ENCODE results near the gene ECD. TPM values are rescaled to one million over a fixed set of nuclear protein-coding genes. Genes with fewer than 3 reads are reported as not detected.

Gene ECD
- total and polyA plus RNA-seq, 2 of the 4 experiments (the other 2 are of a cell fraction) = 22.1 to 32.8 TPM

GRCh38 chr10:73097305-73097670 lies 70.5 kb downstream of the ECD start:
- no peak for ATAC-seq (ENCODE audit: low read depth)
- no TSS peak for BruUV-seq (replicated peaks)

More at GRCh38 chr10:73097305-73097670, 70.5 kb downstream of the ECD start:
- Histone ChIP-seq H3K36me3 (ENCODE audit: control insufficient read depth, insufficient read depth, low read length) (no peaks in the 10 kb centered on the region; the same call in 1 of the 2 replicates), H3K23ac (ENCODE audit: low read depth, low read length) (peak overlapping the region; percentile 10; the same call in 1 of the 2 replicates), H2BK120ac (ENCODE audit: low read depth, low read length) (no peak overlapping the region), H3K4me3 (ENCODE audit: insufficient read depth, low read depth, low read length) (peak overlapping the region; percentile 20; the same call in 1 of the 2 replicates), H4K8ac (ENCODE audit: low read depth in 2 of 2, low read length in 2 of 2) (peak overlapping the region; percentile 85 to 93), H2BK5ac (ENCODE audit: low read depth, low read length, poor library complexity, severe bottlenecking) (peak overlapping the region; percentile 62), H3K27ac (ENCODE audit: insufficient read depth, low read length) (peak overlapping the region; percentile 30), H3K4me1 (ENCODE audit: control insufficient read depth, insufficient read depth, low read length) (peaks cover 3% of the 10 kb centered on the region; the same call in 1 of the 2 replicates), H4K91ac (ENCODE audit: insufficient read depth, low read depth, low read length) (no peak overlapping the region), H3K9me1 (ENCODE audit: insufficient read depth, low read length) (no peaks in the 10 kb centered on the region; the same call in 1 of the 2 replicates), H3K18ac (ENCODE audit: low read depth, low read length) (peak overlapping the region; percentile 7; the same call in 1 of the 2 replicates), H3K4me2 (ENCODE audit: low read depth, low read length) (peak overlapping the region; percentile 59), H2BK15ac (ENCODE audit: low read depth, low read length) (peak overlapping the region; percentile 45; the same call in 1 of the 3 replicates), H3K4ac (ENCODE audit: low read depth, low read length) (peak overlapping the region; percentile 43; the same call in 1 of the 2 replicates), H3K9me3 (ENCODE audit: control insufficient read depth, insufficient read depth, low read length) (no peaks in the 10 kb centered on the region), H4K5ac (ENCODE audit: low read depth, low read length) (peak overlapping the region; percentile 24; the same call in 1 of the 2 replicates), H3K56ac (ENCODE audit: extremely low read depth, insufficient read depth, low read length) (0 out of 2 replicates have a peak overlapping the region, but pooled peaks have one; percentile 45), H3K27me3 (ENCODE audit: control insufficient read depth, insufficient read depth, low read length) (no peaks in the 10 kb centered on the region), H3K79me1 (ENCODE audit: low read depth in 1 of 2, low read length in 2 of 2) (peaks cover 0 to 6% of the 10 kb centered on the region in 2 experiments; a peak in 1 of 4 replicates), H2BK20ac (ENCODE audit: low read depth, low read length) (no peak overlapping the region), H2AK5ac (ENCODE audit: low read depth, low read length) (no peak overlapping the region), H3K14ac (replicated peaks; ENCODE audit: low read depth, low read length) (peak overlapping the region; percentile 53; the same call in 1 of the 2 replicates), H2AK9ac (replicated peaks; ENCODE audit: low read depth, low read length, poor library complexity) (no peak overlapping the region), H3K9ac (ENCODE audit: low read depth, low read length) (peak overlapping the region; percentile 64), H4K20me1 (ENCODE audit: insufficient read depth, low read length) (peaks cover 16% of the 10 kb centered on the region), H2AFZ (replicated peaks; ENCODE audit: low read length, poor library complexity) (no peak overlapping the region)
- TF ChIP-seq POLR2A (IDR thresholded peaks at IDR 0.05; ENCODE audit: low read depth, low read length) = no peak
- in situ Hi-C loops (cut with MboI; ENCODE audit: low sequenced_read_pairs) (no loop called here), dilution Hi-C loops (cut with HindIII; ENCODE audit: low sequenced_read_pairs, unreplicated experiment) (no loop called here), intact Hi-C loops (cut with micrococcal nuclease) (no loop called here)
- POLR2A ChIA-PET (ENCODE audit: unreplicated experiment) = interaction anchor here (0.6 kb wide), 2 partner anchors 1112 to 1737 kb away, joined by 4 to 17 read pairs; no protein-coding TSS in a partner anchor
- CTCF ChIA-PET = interaction anchor here (0.6 to 1.1 kb wide), 3 partner anchors 12 to 47 kb away, joined by 3 to 6 read pairs (median 4); no protein-coding TSS in a partner anchor
- WGBS, 2 experiments (ENCODE audit: extremely low coverage in 2 of 2, insufficient read length in 1 of 2) = no CpG with 5 or more reads among the region's 4 CpGs
- no peak for DNase-seq
